Measurements from ENCODE around the gene KCNMB2. TPM values are rescaled to one million over a fixed set of nuclear protein-coding genes. Genes with fewer than 3 reads are reported as not detected.

The KCNMB2 gene
- total RNA-seq, 1 donor = not detected

DNA sequence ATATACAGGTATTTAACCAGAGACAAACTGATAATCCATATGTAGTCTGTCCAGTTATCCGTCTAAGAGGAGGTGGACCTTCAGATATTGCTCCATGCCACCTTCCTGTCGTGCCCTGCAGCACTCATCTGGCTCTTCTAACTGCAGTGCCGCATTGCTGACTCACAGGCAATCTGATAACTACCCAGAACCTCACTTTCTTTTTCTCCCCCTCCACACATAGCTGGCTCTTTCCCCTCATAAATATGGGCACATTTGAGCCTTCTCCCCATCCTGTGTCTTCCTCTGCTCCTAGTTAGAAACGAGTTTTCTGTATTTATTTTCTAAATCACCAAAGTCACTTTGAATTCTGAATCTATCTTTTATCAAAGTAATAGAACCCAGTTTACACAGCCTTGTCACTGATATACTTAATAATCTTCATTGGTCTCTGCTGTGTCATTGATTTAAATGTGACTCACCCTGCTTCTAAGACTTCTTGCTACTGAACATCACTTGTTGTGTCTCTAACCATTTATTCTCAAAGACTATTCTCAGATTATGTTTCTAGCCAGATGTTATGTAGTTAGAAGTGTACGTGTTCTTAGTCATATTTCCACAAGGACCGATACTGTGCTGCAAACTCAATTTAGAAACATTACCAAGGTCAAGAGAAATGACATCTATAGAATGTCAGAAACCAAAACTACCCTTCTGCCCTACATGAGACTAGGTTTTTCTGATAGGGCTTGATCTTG is 17.4 kb upstream of the KCNMB2 start:
- TF ChIP-seq, protein P1, sequence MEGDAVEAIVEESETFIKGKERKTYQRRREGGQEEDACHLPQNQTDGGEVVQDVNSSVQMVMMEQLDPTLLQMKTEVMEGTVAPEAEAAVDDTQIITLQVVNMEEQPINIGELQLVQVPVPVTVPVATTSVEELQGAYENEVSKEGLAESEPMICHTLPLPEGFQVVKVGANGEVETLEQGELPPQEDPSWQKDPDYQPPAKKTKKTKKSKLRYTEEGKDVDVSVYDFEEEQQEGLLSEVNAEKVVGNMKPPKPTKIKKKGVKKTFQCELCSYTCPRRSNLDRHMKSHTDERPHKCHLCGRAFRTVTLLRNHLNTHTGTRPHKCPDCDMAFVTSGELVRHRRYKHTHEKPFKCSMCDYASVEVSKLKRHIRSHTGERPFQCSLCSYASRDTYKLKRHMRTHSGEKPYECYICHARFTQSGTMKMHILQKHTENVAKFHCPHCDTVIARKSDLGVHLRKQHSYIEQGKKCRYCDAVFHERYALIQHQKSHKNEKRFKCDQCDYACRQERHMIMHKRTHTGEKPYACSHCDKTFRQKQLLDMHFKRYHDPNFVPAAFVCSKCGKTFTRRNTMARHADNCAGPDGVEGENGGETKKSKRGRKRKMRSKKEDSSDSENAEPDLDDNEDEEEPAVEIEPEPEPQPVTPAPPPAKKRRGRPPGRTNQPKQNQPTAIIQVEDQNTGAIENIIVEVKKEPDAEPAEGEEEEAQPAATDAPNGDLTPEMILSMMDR (IDR thresholded peaks at IDR 0.05; ENCODE audit: insufficient read depth, low read length) = no peak
- H3K4me3 ChIP-seq (ENCODE audit: low read depth, low read length) = no peak overlapping the region
- no peak for DNase-seq (ENCODE audit: low read depth)

DNA sequence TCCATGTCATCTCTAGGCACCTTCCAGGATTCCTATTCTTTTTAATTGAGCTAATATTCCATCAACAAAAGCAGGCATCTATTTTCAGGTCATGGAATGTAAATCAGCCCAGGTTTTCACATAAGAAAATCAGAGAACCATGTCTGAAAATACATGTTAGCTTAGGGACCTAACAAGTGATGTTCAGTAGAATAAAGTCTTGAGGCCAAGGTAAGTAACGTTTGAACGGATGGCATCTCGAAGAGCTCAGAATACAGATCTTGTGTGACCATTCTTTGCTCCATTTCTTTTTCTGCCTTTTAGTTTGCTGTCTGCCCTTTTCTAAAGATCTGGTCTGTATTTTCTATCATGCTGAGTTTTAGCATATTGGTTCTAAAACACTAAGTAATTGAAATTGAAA is 16.5 kb upstream of the KCNMB2 start:
- TF ChIP-seq, protein P1 (IDR thresholded peaks at IDR 0.05; ENCODE audit: insufficient read depth, low read length) = no peak
- DNase-seq (ENCODE audit: low read depth) = no peak

DNA sequence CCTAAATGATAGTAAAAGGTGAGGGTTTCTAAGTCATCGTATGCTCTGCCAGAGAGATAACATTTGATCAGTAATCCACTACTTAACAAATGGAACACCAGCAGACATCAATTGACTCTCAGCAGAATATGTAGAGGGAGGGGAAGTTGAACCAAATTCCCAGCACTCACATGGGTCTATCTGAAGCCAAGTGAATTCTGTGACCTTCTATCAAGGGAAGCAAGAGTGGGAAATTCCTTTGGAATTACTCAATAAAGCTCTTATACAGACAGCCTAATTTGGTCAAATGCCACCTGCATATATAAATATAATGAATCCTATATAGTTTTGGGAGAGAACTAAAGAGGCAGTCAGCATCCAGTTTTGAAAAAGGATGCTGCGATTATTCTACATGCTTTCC is 15.8 kb upstream of the KCNMB2 start:
- DNase-seq (ENCODE audit: low read depth) = no peak
- TF ChIP-seq, protein P1 (IDR thresholded peaks at IDR 0.05; ENCODE audit: insufficient read depth, low read length) = no peak
- no peak overlapping the region for H3K4me3 ChIP-seq (ENCODE audit: low read depth, low read length)

More for the DNA sequence above, 16.5 kb upstream of the KCNMB2 start:
- H3K4me3 ChIP-seq (ENCODE audit: low read depth, low read length) = no peak overlapping the region

DNA sequence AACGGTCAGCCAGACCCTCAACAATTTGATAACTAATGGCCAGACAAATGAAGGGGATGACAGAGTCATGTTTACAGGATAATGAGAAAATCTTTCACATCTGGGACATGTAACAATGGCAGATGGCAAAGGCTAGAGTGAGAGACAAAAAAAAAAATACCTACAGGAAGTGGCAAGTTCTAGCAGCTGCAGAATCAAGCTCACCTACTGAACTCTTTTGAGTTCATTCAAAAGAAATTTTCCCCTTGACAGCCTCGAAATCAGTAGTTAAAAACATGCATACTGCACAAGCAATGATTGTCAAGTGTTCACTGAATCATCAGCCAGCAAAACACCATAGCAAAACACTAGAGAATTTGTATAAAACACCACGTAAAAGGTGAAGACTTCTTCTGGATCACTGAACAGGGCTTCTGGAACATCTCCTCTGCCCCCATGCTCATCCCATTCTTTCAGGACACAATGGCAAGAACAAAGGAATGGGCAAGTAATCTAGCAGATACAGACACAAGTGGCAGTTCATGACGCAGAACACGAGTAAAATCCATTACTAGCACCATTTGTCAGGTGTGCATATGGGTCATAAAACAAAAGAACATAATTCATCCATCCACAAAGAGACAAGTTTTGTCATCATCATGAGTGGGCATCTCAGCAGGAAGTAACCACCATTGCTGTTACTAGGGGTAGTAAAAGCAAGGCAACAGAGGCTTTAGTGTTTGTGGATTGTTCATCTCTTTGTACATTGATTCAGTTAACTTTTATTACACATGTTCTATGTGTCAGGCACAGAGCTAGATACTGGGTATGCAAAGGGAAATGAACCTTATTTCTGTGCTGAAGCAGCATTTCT is 13.8 kb upstream of the KCNMB2 start:
- H3K4me3 ChIP-seq (ENCODE audit: low read depth, low read length) = no peak overlapping the region
- TF ChIP-seq, protein P1 (IDR thresholded peaks at IDR 0.05; ENCODE audit: insufficient read depth, low read length) = no peak
- DNase-seq (ENCODE audit: low read depth) = no peak

DNA sequence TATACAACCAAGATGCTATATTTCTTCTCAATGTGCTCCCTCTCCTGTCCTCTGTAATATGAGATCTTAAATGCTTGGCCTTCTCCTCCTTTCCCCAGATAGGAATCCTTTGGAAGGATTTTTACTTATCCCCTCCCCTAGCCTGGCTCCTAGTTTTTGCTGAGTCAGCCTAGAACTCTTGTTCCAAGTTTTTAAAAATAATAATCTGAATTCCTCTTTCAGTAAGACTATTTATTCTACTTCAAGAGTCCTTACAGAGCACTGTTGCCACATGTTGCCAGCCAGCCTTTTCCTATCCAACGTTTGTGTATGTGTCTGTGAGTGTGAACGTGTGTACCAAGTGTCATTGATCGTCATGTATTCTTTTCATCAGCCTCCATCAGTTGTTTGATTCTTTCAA is 11.0 kb upstream of the KCNMB2 start:
- TF ChIP-seq, protein P1 (IDR thresholded peaks at IDR 0.05; ENCODE audit: insufficient read depth, low read length) = no peak
- H3K4me3 ChIP-seq (ENCODE audit: low read depth, low read length) = no peak overlapping the region
- DNase-seq (ENCODE audit: low read depth) = peak; percentile 1

DNA sequence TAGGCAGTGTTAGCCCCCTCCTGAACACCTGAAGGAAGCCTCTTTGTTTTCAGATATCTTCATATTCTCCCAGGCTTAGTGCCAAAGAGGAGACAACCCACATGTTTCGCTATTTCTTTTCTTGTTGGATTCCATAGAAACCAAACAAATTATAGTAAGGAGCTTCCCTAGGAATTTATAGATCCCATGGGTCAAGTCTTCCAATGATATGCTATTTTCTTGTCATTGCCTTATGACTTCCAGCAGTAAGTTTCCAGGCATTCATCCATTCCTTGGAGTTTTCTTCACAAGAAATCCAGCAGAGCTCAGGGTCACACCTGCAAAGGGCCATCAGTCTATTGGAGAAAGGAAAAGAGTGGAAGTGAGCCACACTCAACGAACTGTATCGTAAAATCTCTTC is 9.9 kb upstream of the KCNMB2 start:
- no peak for DNase-seq (ENCODE audit: low read depth)
- H3K4me3 ChIP-seq (ENCODE audit: low read depth, low read length) = no peak overlapping the region
- TF ChIP-seq, protein P1 (IDR thresholded peaks at IDR 0.05; ENCODE audit: insufficient read depth, low read length) = no peak

Data from fibroblast of the aortic adventitia (primary cell).